Osteoblast (primary cell): ENCODE measurements around the gene GPR31. TPM values are rescaled to one million over a fixed set of nuclear protein-coding genes. Genes with fewer than 3 reads are reported as not detected.
"Not testable (repeated sequence)": the region's sequence is repeated elsewhere in the genome, so short reads cannot be mapped to it uniquely, and the experiment has no call there.

Experiments used
- DNase-seq: peaks from one replicate; pipeline ENCODE4 v3.0.0; 2011; ENCODE audit warnings: low spot score, mixed read lengths; ENCODE audit not compliant: insufficient read length; ENCODE audit errors: missing footprints
- H2AFZ ChIP-seq: 2 replicates; pipeline ENCODE4 v1.6.0; 2011; ENCODE audit warnings: mild to moderate bottlenecking, low read length
- H3K27ac ChIP-seq: 2 replicates; pipeline ENCODE4 v1.5.1; 2011; ENCODE audit warnings: mild to moderate bottlenecking, low read depth, low read length, moderate library complexity
- H3K27me3 ChIP-seq: 2 replicates; pipeline ENCODE4 v1.6.0; 2012; ENCODE audit warnings: mild to moderate bottlenecking, control low read depth, inconsistent platforms, low read length, moderate library complexity; ENCODE audit not compliant: insufficient read depth
- H3K36me3 ChIP-seq: 2 replicates; pipeline ENCODE4 v1.5.1; 2011; ENCODE audit warnings: mild to moderate bottlenecking, low read length, control low read depth, moderate library complexity; ENCODE audit not compliant: insufficient read depth
- H3K4me1 ChIP-seq: 2 replicates; pipeline ENCODE4 v1.5.1; 2011; ENCODE audit warnings: mild to moderate bottlenecking, low read length, control low read depth, moderate library complexity; ENCODE audit not compliant: insufficient read depth
- H3K4me2 ChIP-seq: 2 replicates; pipeline ENCODE4 v1.6.0; 2011; ENCODE audit warnings: mild to moderate bottlenecking, low read length; ENCODE audit not compliant: insufficient read depth
- H3K4me3 ChIP-seq: fragments of 200-600 bp; sonication (generic); 3 replicates; pipeline ENCODE4 v1.5.1; 2012; ENCODE audit warnings: mild to moderate bottlenecking, low read length, inconsistent platforms; ENCODE audit not compliant: insufficient read depth
- H3K79me2 ChIP-seq: 2 replicates; pipeline ENCODE4 v1.6.0; 2012; ENCODE audit warnings: mild to moderate bottlenecking, low read length, control low read depth, inconsistent platforms; ENCODE audit not compliant: insufficient read depth
- H3K9me3 ChIP-seq: 2 replicates; pipeline ENCODE4 v1.5.1; 2011; ENCODE audit warnings: low read depth, low read length, control low read depth
- H4K20me1 ChIP-seq: 2 replicates; pipeline ENCODE4 v1.6.0; 2012; ENCODE audit warnings: mild to moderate bottlenecking, low read length, control low read depth; ENCODE audit not compliant: insufficient read depth
- total RNA-seq: library from RNA; depleted of rRNA; stranded (reverse); fragments of >200 nt; gene quantifications from 2 replicates; pipeline ENCODE4 v1.2.3, GENCODE V29; 2012
- TF ChIP-seq, protein P1 (sequence below): IDR thresholded peaks from 2 replicates; pipeline ENCODE4 v1.5.1; 2011; ENCODE audit warnings: mild to moderate bottlenecking, low read depth, low read length, moderate library complexity; ENCODE audit errors: extremely low read depth

The GPR31 gene
- total RNA-seq, 1 donor, result not detected

DNA sequence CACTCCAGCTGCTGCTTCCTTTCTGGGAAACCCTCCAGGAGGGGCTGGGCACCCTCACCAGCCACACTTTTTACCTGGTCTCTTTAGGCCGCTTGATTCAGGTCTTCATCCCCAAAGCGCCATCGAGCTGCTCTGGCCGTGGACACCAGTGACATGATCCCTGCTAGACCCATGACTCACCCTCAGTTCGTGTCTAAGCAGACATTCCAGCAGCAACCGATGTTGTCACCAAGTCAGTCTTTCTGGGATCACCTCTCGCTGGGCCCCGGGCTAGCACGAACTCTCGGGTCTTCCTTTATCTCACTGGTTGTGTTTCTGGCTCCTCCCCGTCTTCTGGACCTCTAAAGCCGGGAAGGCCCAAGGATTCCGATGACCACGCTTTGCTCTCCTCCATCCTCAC lies 43.0 kb upstream of the GPR31 start:
- Histone ChIP-seq H3K9me3 (no peaks in the 10 kb centered on the region), H3K4me1 (no peaks in the 10 kb centered on the region), H3K27ac (no peak overlapping the region), H3K4me3 (no peak overlapping the region), H3K79me2 (no peaks in the 10 kb centered on the region), H3K36me3 (no peaks in the 10 kb centered on the region), H2AFZ (no peak overlapping the region), H3K4me2 (no peak overlapping the region), H3K27me3 (no peaks in the 10 kb centered on the region), H4K20me1 (no peaks in the 10 kb centered on the region)
- peak; percentile 6 for DNase-seq
- TF ChIP-seq, protein P1, sequence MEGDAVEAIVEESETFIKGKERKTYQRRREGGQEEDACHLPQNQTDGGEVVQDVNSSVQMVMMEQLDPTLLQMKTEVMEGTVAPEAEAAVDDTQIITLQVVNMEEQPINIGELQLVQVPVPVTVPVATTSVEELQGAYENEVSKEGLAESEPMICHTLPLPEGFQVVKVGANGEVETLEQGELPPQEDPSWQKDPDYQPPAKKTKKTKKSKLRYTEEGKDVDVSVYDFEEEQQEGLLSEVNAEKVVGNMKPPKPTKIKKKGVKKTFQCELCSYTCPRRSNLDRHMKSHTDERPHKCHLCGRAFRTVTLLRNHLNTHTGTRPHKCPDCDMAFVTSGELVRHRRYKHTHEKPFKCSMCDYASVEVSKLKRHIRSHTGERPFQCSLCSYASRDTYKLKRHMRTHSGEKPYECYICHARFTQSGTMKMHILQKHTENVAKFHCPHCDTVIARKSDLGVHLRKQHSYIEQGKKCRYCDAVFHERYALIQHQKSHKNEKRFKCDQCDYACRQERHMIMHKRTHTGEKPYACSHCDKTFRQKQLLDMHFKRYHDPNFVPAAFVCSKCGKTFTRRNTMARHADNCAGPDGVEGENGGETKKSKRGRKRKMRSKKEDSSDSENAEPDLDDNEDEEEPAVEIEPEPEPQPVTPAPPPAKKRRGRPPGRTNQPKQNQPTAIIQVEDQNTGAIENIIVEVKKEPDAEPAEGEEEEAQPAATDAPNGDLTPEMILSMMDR, result no peak

DNA sequence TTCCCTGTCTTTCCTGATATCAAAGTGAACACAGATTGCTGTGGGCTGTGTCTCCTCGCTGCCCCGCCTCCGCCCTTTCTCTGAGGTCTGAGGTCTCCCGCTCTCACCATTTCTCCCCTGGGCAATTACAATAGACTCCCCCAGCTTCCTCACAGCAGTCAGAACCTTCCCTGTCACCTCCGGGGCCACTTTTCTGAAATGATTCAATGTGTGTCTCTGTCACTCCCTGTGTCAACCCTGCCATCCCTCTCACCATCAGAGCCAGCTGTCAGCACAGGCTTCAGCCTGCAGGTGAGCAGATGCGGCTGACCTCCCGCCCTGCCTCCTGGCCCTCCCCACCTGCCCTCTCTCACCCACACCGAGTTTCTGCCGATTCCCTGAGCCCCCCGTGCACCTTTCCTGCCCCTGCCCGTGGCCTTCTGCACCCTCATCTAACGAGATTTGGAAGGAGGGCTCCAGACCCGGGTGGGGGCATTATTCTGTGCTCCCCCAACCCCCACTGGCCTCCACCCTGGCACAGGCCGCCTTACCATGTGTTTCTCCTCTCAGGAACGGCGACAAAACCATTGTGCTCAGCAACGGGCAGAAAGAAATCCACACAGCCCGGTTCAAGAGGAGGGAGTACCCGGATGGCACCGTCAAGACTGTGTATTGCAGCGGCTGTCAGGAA lies 38.3 kb upstream of the GPR31 start:
- H3K27me3 ChIP-seq, H2AFZ ChIP-seq, H3K27ac ChIP-seq, DNase-seq, H3K9me3 ChIP-seq, H3K36me3 ChIP-seq, H3K4me3 ChIP-seq, H4K20me1 ChIP-seq, H3K4me1 ChIP-seq, H3K79me2 ChIP-seq, H3K4me2 ChIP-seq: not testable (repeated sequence)

DNA sequence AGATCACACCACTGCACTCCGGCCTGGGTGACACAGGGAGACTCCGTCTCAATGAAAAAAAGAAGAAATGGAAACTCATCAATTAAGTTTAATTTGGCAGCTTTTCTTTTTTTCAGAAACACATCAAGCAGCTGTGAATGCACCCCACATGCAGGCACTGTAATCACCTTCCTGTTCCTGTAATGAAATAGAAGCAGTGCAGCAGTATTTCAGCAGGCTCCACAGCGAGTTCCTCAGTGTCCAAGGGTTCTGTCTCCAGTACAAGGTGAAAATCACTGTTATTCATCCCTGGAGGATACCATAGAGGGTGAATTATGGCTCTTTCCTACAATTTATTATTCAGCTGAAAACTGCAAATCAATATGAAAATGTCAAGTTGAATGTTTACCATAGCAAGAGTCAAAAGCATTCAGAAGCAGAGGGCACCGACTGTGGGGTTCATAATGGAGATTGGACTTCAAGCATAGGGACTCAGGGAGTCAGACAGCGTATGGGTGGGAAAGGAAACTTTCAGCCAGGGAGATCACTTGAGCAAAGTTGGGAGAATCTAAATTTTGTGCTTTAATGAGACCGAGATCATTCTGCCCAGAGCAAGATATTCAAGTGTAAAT lies 35.8 kb upstream of the GPR31 start:
- H3K79me2 ChIP-seq, H4K20me1 ChIP-seq, H2AFZ ChIP-seq, H3K36me3 ChIP-seq, H3K27me3 ChIP-seq, H3K4me1 ChIP-seq, DNase-seq, H3K4me2 ChIP-seq, H3K9me3 ChIP-seq, H3K27ac ChIP-seq, H3K4me3 ChIP-seq: not testable (repeated sequence)

DNA sequence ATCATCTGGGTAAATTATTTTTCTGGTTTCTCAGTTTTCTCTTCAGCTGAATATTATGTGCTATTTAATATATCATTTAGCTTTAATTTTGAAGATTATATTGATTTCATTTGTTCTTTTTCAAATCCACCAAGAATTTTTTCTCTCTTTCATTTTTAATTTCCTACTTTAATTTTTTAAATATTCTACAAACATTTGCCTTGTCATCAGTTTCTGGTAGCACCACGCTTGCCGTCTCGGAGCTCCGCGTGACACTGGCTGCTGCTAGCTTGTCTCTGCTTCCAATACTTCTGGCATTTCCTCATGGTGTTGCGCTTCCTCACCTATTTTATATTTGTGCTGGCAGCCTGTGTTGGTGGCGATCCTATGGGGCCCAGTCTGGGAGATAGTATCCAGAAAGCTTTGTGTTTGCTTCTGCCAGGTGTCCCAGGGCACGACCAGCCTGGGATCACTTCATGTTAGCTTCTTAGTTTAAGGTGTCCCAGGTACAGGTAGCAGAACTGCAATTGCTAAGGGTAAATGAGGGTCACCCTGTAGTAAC lies 33.3 kb upstream of the GPR31 start:
- not testable (repeated sequence) for H2AFZ ChIP-seq, H3K27ac ChIP-seq, H3K27me3 ChIP-seq, H3K9me3 ChIP-seq, DNase-seq, H4K20me1 ChIP-seq, H3K4me2 ChIP-seq, H3K36me3 ChIP-seq, H3K79me2 ChIP-seq, H3K4me3 ChIP-seq, H3K4me1 ChIP-seq

DNA sequence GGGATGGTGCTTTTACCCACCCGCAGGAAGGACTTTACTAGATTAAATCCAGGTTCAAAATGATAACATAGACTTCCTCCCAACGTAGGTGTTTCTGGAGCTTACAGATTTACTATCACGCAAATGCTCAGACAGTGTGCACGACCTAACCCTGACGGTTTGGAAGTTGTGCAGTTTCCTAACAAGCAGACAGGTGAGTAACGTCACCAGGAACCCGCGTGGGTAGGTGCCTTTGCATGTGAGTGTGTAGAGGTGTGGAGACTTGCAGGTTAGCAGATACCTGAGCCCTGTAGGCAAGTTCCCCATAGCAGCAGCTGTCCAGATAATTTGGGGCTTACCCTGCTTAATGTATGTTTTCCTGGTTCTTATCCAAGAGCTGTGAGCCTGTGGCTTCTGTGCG lies 29.5 kb upstream of the GPR31 start:
- H4K20me1 ChIP-seq, H2AFZ ChIP-seq, H3K4me2 ChIP-seq, H3K79me2 ChIP-seq, H3K4me3 ChIP-seq, H3K9me3 ChIP-seq, DNase-seq, H3K27me3 ChIP-seq, H3K4me1 ChIP-seq, H3K36me3 ChIP-seq, H3K27ac ChIP-seq: not testable (repeated sequence)

DNA sequence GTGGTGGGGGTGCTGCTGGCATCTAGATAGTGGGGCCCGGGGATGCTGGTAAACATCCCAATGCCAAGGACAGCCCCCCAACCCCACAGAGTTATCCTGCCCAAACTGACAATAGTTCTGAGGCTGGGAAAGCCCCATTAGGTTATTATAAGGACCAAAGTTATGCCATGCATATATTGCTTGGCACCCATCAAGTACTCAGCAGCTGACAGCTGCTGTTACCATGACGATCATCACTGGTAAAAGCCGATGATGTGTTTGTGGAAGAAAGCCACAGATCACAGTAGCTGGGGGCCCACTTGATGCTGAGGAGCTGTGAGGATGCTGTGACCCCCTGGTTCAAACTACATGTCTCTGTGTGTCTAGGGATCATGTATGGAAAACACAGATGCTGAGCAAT lies 27.3 kb upstream of the GPR31 start:
- not testable (repeated sequence) for H3K4me3 ChIP-seq, DNase-seq, H3K27me3 ChIP-seq, H3K27ac ChIP-seq, H3K79me2 ChIP-seq, H3K9me3 ChIP-seq, H2AFZ ChIP-seq, H3K36me3 ChIP-seq, H3K4me1 ChIP-seq, H4K20me1 ChIP-seq, H3K4me2 ChIP-seq
